GM20431 (cell line): ENCODE data around the gene MYPN.
"Not testable (repeated sequence)": the region's sequence is repeated elsewhere in the genome, so short reads cannot be mapped to it uniquely, and the experiment has no call there.

ENCODE experiments used
- in situ Hi-C: fragments of 300-500 bp; cut with MseI, MboI; formaldehyde crosslinking; loops from one replicate; pipeline ENCODE4 v1.15.0; 2020; ENCODE audit warnings: low sequenced_read_pairs; ENCODE audit not compliant: unreplicated experiment

The MYPN gene

DNA sequence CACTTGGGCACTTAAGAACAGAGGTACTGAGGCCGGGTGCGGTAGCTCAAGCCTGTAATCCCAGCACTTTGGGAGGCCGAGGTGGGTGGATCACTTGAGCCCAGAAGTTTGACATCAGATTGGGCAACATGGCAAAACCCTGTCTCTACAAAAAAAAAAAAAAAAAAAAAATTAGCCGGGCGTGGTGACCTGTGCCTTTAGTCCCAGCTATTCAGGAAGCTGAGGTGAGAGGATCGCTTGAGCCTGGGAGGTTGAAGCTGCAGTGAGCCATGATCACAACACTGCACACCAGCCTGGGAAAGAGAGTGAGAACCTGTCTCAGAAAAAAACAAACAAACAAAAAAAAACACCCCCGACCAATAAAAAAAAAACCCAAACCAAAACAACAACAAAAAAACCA, 48.2 kb downstream of the MYPN start:
- in situ Hi-C loops, result loop anchor here (25.0 kb wide), 1 partner anchor 295 kb away; no protein-coding TSS in a partner anchor

DNA sequence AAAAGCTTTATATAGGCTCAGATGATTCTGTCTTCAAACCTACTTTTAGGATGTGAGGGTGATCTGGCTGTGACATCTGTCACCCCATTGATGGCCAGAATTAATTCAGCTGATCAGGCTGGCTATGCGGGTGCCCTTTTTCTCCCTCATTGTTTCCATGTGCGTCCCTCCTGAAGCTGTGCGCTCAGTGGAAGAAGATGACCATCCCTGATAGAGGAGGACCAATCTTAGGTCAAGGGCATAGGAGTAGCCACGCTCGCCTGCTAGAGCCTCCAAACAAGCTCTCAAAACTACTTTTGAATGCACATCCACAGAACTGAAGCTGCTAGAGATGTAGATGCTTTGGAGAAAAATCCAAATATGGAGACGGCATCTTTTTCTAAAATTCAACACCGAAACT, 48.7 kb downstream of the MYPN start:
- in situ Hi-C loops, result loop anchor here (25.0 kb wide), 1 partner anchor 296 kb away; no protein-coding TSS in a partner anchor

DNA sequence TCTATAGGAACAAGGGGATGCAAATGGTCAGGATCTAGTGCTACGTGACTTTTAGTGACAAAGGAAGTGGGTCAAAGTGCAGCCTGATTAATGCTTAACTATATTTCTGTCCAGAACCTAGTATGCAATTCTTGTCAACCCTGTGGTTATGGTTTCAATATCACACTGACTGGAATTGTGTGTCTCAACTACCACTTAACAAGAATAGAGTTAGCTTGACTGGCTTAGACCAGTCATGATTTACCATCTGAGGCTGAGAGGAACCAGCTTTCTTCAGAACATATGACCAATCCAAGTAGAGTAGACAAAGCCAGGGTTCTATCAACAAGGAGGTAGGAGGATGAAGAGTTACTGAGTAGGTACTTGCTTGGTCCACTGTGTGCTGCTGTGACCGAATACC, 54.4 kb downstream of the MYPN start:
- in situ Hi-C loops, result loop anchor here (25.0 kb wide), 1 partner anchor 301 kb away; no protein-coding TSS in a partner anchor

GRCh38 chr10:68165643-68166042, 56.4 kb downstream of the MYPN start:
- in situ Hi-C loops, result loop anchor here (25.0 kb wide), 1 partner anchor 303 kb away; no protein-coding TSS in a partner anchor

DNA sequence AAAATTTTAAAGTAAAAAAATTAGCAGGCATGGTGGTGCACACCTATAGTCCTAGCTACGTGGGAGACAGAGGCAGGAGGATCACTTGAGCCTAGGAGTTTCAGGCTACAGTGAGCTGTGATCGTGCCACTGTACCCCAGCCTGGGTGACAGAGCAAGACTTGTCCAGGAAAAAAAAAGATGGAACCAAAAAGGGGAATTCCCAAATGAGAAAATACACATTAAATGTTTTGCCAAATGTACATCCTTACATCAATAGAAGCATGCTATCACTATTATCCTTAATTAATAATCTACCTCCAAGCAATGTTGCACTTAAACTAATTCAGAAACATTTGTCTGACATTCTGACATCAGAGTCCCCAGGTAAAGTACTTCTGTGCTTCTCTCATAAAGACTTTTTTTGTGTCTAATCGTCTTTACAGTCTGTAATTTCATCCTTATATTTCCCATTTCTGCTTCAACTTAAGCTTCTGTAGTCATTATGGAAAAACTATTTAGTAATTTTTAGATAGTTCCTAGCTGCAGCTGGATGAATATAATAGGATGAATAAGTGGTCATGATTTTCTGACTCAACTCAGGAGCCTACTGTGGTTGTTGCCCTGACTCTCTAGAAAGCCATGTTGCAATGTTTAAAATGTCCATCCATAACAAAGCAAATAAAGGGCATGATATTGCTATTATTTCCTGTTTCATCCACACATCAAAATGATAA, 57.7 kb downstream of the MYPN start:
- in situ Hi-C loops, result loop anchor here (25.0 kb wide), 1 partner anchor 305 kb away; no protein-coding TSS in a partner anchor

DNA sequence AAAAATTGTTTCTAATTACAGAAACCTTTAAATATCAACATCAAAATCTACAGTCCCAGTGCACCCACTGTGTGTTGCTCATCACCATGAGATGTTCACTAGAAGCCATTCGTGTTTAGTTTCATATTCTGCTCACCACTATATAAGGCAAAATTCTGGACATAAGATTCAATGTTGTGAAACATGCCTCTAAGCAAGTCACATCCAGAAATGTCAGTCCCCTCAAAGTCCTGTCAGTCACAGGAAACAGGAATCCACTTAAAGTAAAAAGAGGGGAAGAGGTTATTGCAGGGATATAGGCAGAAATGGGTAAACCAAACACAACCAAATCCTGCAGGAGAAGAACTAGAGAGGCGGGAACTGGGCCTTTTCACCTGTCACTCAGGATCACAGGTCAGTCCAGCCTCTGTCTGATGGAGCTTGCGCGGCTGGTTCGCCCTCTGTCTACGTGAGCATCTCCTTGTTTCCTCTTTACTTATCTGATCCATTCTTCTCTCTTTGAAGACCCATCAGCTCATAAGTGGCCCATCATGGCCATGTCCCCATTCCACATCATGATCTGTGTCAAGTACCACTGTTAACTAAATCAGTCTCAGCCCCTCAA, 58.4 kb downstream of the MYPN start:
- in situ Hi-C loops, result loop anchor here (25.0 kb wide), 1 partner anchor 305 kb away; no protein-coding TSS in a partner anchor

DNA sequence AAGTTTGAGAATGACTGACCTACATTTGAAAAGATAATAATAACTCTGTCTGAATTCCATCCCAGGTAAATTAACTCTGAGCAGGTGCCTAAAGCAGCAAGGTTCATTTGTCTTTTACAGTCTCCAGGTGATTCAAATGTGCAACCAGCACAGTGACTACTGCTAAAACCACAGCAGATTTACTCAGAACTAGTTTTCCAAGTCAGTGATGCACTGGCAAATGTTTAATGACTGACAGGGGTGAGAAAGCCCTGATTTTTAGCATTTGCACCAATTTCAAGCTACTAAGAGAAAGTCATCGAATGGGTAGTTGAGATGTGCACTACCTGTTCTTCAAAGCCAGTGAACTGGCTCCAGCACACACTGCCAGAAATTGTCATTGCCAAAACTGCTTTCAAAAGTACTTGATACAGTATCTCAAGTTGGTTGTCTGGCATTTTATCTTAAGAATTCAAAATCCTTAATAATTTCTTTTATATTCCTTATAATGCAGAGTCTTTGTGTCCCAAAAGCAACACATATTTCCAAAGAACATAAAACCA, 62.3 kb downstream of the MYPN start:
- in situ Hi-C loops, result loop anchor here (25.0 kb wide), 1 partner anchor 309 kb away; no protein-coding TSS in a partner anchor

DNA sequence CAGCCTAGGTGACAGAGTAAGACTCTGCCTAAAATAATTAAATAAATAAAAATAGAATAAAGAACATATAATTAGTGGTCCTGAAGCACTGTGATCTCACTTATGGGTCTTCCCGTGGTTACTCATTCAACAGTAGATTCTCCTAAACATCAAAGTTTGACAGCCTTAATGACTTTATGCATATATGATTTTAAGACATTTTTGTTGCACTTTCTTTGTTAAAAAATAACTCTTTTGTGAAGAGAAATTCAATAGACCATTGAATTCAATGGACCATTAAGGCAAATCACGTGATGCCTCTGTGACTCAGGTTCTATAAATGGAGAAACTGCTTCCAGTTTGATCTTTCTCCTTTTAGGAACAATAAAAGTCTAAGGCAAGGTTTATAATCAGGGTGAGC, 63.0 kb downstream of the MYPN start:
- in situ Hi-C loops, result loop anchor here (25.0 kb wide), 1 partner anchor 310 kb away; no protein-coding TSS in a partner anchor

DNA sequence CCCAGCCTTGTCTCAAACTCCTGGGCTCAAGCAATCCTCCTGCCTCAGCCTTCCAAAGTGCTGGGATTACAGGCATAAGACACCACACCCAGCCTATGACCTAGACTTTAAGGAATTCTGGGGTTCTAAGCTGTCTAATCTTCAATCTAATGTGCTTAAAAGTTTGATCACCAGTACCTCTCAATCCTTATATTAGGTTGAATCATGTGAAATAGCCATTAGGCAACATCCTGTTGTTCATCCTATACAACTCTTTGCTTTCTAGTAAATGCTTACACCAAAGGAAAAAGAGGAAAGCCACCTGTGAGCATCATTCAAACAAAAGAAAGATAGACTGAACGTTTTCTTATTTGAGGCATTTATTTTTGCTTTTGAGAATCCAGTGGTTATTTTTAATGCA, 66.7 kb downstream of the MYPN start:
- in situ Hi-C loops, result no loop called here

GRCh38 chr10:68176797-68177196, 67.5 kb downstream of the MYPN start:
- in situ Hi-C loops, result no loop called here

DNA sequence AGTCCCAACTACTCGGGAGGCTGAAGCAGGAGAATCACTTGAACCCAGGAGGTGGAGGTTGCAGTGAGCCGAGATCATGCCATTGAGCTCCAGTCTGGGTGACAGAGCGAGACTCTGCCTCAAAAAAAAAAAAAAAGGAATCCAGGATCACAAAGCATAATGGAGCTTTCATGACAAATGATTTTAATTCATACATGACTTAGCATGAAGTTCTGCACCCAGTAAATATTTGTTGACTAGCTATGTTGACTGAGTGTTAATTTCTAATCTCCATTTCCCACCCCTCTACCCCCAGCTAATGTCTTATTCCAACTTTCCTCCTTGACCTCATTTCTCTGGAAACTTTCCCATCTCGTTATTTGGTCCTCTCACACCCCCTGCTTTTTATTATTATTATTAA, 69.3 kb downstream of the MYPN start:
- in situ Hi-C loops, result no loop called here

DNA sequence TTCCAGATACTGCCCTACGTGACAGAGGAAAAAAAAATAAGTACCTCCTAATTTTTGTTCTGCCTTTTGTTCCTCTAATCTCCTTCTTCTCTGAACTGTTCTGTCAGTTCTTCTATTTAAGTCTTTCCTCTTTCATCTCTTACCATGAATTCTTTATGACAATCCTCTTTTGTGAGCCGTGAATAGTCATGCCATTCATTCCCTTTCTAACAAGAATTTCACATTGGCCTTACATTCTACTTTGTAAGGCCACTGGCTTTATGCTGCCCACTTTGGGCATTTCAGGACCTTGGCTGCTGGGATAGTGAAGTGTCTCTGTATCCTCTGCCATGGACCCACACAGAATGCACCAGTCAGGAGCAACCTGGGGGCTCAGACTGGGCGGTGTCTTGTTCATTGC, 69.7 kb downstream of the MYPN start:
- in situ Hi-C loops, result no loop called here

GRCh38 chr10:68180490-68180889, 71.2 kb downstream of the MYPN start:
- in situ Hi-C loops, result no loop called here

DNA sequence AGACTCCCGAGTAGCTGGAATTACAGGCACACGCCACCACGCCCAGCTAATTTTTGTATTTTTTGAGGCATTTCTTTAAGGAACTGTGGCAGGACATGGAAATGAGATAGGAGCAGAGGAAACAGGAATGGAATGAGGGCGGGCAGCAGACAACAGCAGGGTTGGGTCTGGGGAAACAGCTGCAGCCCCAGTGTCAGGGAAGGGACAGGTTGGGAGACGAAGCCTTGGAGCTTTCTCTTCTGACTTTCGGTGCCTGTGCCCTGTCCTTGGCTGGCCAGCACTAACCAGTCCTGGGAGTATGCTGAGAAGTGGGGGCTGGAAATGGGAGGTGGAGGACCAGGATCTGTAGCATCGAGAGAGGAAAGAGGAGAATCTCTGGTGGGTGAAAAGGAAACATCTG, 75.3 kb downstream of the MYPN start:
- in situ Hi-C loops, result no loop called here

DNA sequence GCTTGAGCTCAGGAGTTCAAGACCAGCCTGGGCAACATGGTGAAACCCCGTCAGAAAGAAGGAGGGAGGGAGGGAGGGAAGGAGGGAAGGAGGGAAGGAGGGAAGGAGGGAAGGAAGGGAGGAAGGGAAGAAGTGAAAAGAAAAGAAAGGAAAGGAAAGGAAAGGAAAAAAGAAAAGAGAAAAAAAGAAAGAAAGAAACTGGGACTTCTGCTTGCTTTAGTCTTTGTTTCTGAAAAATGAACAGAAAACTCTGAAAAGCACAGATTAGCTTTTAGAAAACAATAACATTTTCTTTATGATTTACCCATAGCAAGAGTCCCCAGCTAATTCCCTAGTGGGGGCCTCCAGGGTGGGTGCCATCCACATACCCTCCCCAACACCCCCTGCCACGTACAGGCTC, 75.8 kb downstream of the MYPN start:
- in situ Hi-C loops, result no loop called here

GRCh38 chr10:68188835-68189234, 79.5 kb downstream of the MYPN start:
- in situ Hi-C loops, result no loop called here

DNA sequence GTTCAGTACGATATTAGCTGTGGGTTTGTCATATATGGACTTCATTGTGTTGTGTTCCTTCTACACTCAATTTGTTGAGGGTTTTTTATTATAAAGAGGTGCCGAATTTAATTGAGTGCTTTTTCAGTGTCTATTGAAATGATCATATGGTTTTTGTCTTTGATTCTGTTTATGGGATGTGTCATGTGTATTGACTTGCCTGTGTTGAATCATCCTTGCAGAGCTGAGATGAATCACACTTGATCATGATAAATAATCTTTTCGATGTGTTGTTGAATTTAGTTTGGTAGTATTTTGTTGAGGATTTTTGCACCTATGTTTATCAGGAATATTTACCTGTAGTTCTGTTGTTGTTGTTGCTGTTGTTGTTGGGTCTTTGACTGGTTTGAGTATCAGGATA, 82.8 kb downstream of the MYPN start:
- in situ Hi-C loops, result no loop called here

- in situ Hi-C loops, result no loop called here
Observed at GRCh38 chr10:68194290-68194689, 85.0 kb downstream of the MYPN start.

DNA sequence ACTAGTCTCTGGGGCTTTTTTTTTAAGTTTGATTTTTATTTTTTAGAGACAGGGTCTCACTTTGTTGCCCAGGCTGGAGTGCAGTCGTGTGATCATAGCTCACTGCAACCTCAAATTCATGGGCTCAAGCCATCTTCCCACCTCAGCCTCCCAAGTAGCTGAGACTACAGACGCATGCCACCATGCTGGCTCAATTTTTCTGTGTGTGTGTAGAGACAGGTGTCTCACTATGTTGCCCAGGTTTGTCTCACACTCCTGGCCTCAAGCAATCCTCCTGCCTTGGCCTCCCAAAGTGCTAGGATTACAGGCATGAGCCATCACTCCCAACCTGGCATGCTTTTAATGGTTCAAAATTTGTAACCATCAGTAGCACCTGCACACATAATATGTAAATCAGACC, 86.5 kb downstream of the MYPN start:
- in situ Hi-C loops, result not testable (repeated sequence)

DNA sequence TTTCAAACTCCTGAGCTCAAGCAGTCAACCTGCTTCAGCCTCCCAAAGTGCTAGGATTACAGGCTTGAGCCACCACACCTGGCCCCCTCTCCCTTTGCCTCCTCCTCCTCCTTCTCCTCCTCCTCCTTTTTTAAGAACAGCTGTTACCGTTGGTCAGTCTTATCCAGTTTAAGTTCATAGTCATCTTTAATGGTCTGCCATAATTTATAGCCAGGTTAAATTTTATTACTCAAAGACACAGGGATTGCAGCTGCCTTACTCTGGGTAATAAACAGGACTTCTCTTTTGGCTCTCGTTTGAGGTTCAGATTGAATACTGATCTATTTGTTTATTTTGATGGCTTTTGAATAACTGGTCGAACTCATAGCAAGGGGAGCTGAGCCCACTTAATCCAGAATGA, 87.4 kb downstream of the MYPN start:
- in situ Hi-C loops, result no loop called here

GRCh38 chr10:68202960-68203353, 93.7 kb downstream of the MYPN start:
- in situ Hi-C loops, result no loop called here
